Aorta (tissue), 5 donors: ENCODE data around the gene RNF181. TPM values are rescaled to one million over a fixed set of nuclear protein-coding genes. Genes with fewer than 3 reads are reported as not detected.
"Not testable (repeated sequence)": the region's sequence is repeated elsewhere in the genome, so short reads cannot be mapped to it uniquely, and the experiment has no call there.

ENCODE experiments used
- ATAC-seq: fragments of 200-7000 bp; cut with Tn5 transposase; one replicate; pipeline ENCODE4 v1.9.1; 2022; ENCODE audit warnings: moderate library complexity; ENCODE audit not compliant: low FRiP score
- DNase-seq, 2 donors: peaks; one replicate each; pipeline ENCODE4 v3.0.0-alpha.2; 2020
- H3K27ac ChIP-seq, 2 donors: one replicate each; pipeline ENCODE4 v1.5.1; 2013; ENCODE audit warnings: low read length in 2 of 2, mild to moderate bottlenecking in 2 of 2, moderate library complexity in 2 of 2, control low read depth in 1 of 2, inconsistent platforms in 1 of 2, low read depth in 1 of 2
- H3K27me3 ChIP-seq, 2 donors: one replicate each; pipeline ENCODE4 v1.6.1; 2013; ENCODE audit warnings: control low read depth in 1 of 2, low read length in 1 of 2, mild to moderate bottlenecking in 1 of 2, moderate library complexity in 1 of 2; ENCODE audit not compliant: insufficient read depth in 2 of 2, control insufficient read depth in 1 of 2
- H3K36me3 ChIP-seq, 2 donors: one replicate each; pipeline ENCODE4 v1.6.1; 2013; ENCODE audit warnings: control low read depth in 1 of 2, low read length in 1 of 2, mild to moderate bottlenecking in 1 of 2; ENCODE audit not compliant: insufficient read depth in 2 of 2, control insufficient read depth in 1 of 2
- H3K4me1 ChIP-seq, 2 donors: one replicate each; pipeline ENCODE4 v1.6.1; 2013; ENCODE audit warnings: low read length in 2 of 2, control low read depth in 1 of 2, mild to moderate bottlenecking in 1 of 2, moderate library complexity in 1 of 2; ENCODE audit not compliant: insufficient read depth in 2 of 2, control insufficient read depth in 1 of 2
- H3K4me3 ChIP-seq, 2 donors: one replicate each; pipeline ENCODE4 v1.5.1; 2013; ENCODE audit warnings: low read length in 2 of 2, control low read depth in 1 of 2, mild to moderate bottlenecking in 1 of 2
- H3K9me3 ChIP-seq: one replicate; pipeline ENCODE4 v1.6.1; 2013; ENCODE audit warnings: mild to moderate bottlenecking, low read length; ENCODE audit not compliant: control insufficient read depth
- WGBS, 2 donors: extraction: QIAGEN DNeasy Blood & Tissue Kit; methylation state at CpG; one replicate each; pipeline ENCODE4 v1.1.7; 2013; 5-methylcytosine and 5-hydroxymethylcytosine counted together
- intact Hi-C, 2 donors: fragments of 100-400 bp; cut with DNase I; formaldehyde crosslinking; loops; one replicate each; pipeline versions ENCODE4 v1.14.2 to v1.15.0; 2022
- polyA plus RNA-seq, 2 donors: library from polyadenylated mRNA; stranded (reverse); fragments of 200-250 nt; gene quantifications; one replicate each; pipeline ENCODE4 v1.2.3, GENCODE V29; 2013
- total RNA-seq, 2 donors: library from RNA; stranded (reverse); fragmentation: NEBNext Ultra II Directional; extraction: Animal tissue kit (Norgen Biotek cat#: 25700); gene quantifications; one replicate each; pipeline ENCODE4 v1.2.1, GENCODE V29; 2021
- donor health status: healthy with polysubstance abuse.
- donor health status: Bipolar disorder and iron deficiency.
- donor health status: DM: no; HTN: no; CAD: no.
- donor health status: DM: no; HTN: no; CAD: no.
- donor health status: DM: yes; HTN: yes; CAD: no.

Gene RNF181
- total and polyA plus RNA-seq, 4 donors = 76.0 to 203 (median 123) TPM

- H3K27ac ChIP-seq = peak overlapping the region in 1 of 2 donors; percentile 72
- 8 to 9% methylated on average over 7 of the region's 7 CpGs for WGBS, 2 donors
Measured at GRCh38 chr2:85589982-85590791, 5.4 kb upstream of the RNF181 start.

GRCh38 chr2:85590950-85591349 lies 4.6 kb upstream of the RNF181 start:
- ATAC-seq (no peak), DNase-seq (no peak)
- H3K27me3 ChIP-seq = no peaks in the 10 kb centered on the region
- no peak overlapping the region for H3K4me3 ChIP-seq
- no peaks in the 10 kb centered on the region for H3K36me3 ChIP-seq
- intact Hi-C loops = no loop called here
- H3K4me1 ChIP-seq = peaks cover 0 to 6% of the 10 kb centered on the region in 2 donors
- H3K27ac ChIP-seq = peak overlapping the region in 1 of 2 donors; percentile 72
- H3K9me3 ChIP-seq = no peaks in the 10 kb centered on the region
- WGBS, 2 donors = 59 to 65% methylated on average over 2 of the region's 2 CpGs

More at GRCh38 chr2:85589982-85590791, 5.4 kb upstream of the RNF181 start:
- DNase-seq (peak in 1 of 2 donors; percentile 75), ATAC-seq (no peak)
- Histone ChIP-seq H3K27me3 (no peaks in the 10 kb centered on the region), H3K9me3 (no peaks in the 10 kb centered on the region), H3K36me3 (no peaks in the 10 kb centered on the region), H3K4me1 (peaks cover 0 to 6% of the 10 kb centered on the region in 2 donors), H3K4me3 (no peak overlapping the region)
- intact Hi-C loops = no loop called here

GRCh38 chr2:85591563-85591962 lies 4.0 kb upstream of the RNF181 start:
- WGBS, 2 donors = 73 to 78% methylated on average over 12 of the region's 12 CpGs
- DNase-seq (peak in 1 of 2 donors; percentile 52), ATAC-seq (no peak)
- Histone ChIP-seq H3K4me3 (no peak overlapping the region), H3K27me3 (no peaks in the 10 kb centered on the region), H3K27ac (peak overlapping the region in 1 of 2 donors; percentile 29), H3K36me3 (no peaks in the 10 kb centered on the region), H3K4me1 (peaks cover 0 to 6% of the 10 kb centered on the region in 2 donors), H3K9me3 (no peaks in the 10 kb centered on the region)
- intact Hi-C loops = no loop called here

- intact Hi-C loops, H3K27ac ChIP-seq, DNase-seq, H3K27me3 ChIP-seq, H3K9me3 ChIP-seq, H3K36me3 ChIP-seq, H3K4me1 ChIP-seq, ATAC-seq, H3K4me3 ChIP-seq: not testable (repeated sequence)
- WGBS, 2 donors = 94 to 95% methylated on average over 9 of the region's 9 CpGs
Measured at GRCh38 chr2:85592299-85592698, 3.2 kb upstream of the RNF181 start.

GRCh38 chr2:85593023-85593422 lies 2.5 kb upstream of the RNF181 start:
- H3K4me3 ChIP-seq = no peak overlapping the region
- 30 to 40% methylated on average over 3 of the region's 3 CpGs for WGBS, 2 donors

GRCh38 chr2:85594715-85595300 lies 737 bp upstream of the RNF181 start:
- H3K27me3 ChIP-seq = no peaks in the 10 kb centered on the region
- peak overlapping the region in 1 of 2 donors; percentile 87 for H3K27ac ChIP-seq
- no peaks in the 10 kb centered on the region for H3K36me3 ChIP-seq
- peak; percentile 0 for ATAC-seq
- WGBS, 2 donors = 16 to 17% methylated on average over 13 of the region's 13 CpGs
- peak overlapping the region; percentile 8 to 9 for H3K4me3 ChIP-seq
- no peaks in the 10 kb centered on the region for H3K9me3 ChIP-seq
- H3K4me1 ChIP-seq = peaks cover 0 to 6% of the 10 kb centered on the region in 2 donors
- intact Hi-C loops = no loop called here
- DNase-seq = no peak

More at GRCh38 chr2:85593023-85593422, 2.5 kb upstream of the RNF181 start:
- Histone ChIP-seq H3K9me3 (no peaks in the 10 kb centered on the region), H3K4me1 (peaks cover 0 to 6% of the 10 kb centered on the region in 2 donors), H3K36me3 (no peaks in the 10 kb centered on the region), H3K27ac (no peak overlapping the region), H3K27me3 (no peaks in the 10 kb centered on the region)
- no peak for DNase-seq
- intact Hi-C loops = no loop called here
- no peak for ATAC-seq

- no peaks in the 10 kb centered on the region for H3K9me3 ChIP-seq
- peak overlapping the region; percentile 63 to 74 for H3K27ac ChIP-seq
- H3K4me3 ChIP-seq = peak overlapping the region; percentile 30 to 90
- no peaks in the 10 kb centered on the region for H3K36me3 ChIP-seq
- intact Hi-C loops = no loop called here
- H3K4me1 ChIP-seq = peaks cover 0 to 3% of the 10 kb centered on the region in 2 donors
- ATAC-seq = no peak
- no peak for DNase-seq
- 0% methylated on average over 10 of the region's 10 CpGs for WGBS, 2 donors
- H3K27me3 ChIP-seq = no peaks in the 10 kb centered on the region
Measured at GRCh38 chr2:85596026-85596333, 435 bp downstream of the RNF181 start.

GRCh38 chr2:85596486-85597143 lies 1.1 kb downstream of the RNF181 start:
- WGBS, 2 donors = 61 to 70% methylated on average over 3 of the region's 3 CpGs
- Histone ChIP-seq H3K9me3 (no peaks in the 10 kb centered on the region), H3K4me1 (peaks cover 0 to 3% of the 10 kb centered on the region in 2 donors), H3K4me3 (peak overlapping the region in 1 of 2 donors; percentile 90), H3K36me3 (no peaks in the 10 kb centered on the region), H3K27me3 (no peaks in the 10 kb centered on the region), H3K27ac (no peak overlapping the region)
- DNase-seq (no peak), ATAC-seq (no peak)
- intact Hi-C loops = no loop called here
